ENCODE data around the gene SCARB1. TPM values are rescaled to one million over a fixed set of nuclear protein-coding genes. Genes with fewer than 3 reads are reported as not detected.

The SCARB1 gene
- total RNA-seq, 1 experiment from 2014 or later, result 31.3 TPM

DNA sequence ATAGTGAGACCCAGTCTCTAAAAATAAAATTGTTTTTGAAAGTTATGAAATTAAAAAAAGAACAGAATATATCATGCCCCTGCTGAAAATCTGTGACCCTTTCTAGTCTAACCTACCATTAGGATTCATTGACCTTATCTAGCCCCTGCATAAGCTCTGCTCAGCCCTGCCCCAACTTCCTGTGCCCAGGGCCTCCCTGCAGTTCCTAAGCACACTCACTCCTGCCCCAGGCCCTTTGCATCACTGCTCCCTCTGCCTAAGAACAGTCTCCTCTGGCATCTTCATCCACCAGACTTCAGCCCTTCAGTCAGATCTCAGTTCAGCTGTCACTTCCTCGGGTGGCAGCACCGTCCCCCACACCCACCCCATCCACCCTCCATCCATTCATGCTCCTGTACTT lies 55.4 kb downstream of the SCARB1 start:
- TF ChIP-seq, protein P1, sequence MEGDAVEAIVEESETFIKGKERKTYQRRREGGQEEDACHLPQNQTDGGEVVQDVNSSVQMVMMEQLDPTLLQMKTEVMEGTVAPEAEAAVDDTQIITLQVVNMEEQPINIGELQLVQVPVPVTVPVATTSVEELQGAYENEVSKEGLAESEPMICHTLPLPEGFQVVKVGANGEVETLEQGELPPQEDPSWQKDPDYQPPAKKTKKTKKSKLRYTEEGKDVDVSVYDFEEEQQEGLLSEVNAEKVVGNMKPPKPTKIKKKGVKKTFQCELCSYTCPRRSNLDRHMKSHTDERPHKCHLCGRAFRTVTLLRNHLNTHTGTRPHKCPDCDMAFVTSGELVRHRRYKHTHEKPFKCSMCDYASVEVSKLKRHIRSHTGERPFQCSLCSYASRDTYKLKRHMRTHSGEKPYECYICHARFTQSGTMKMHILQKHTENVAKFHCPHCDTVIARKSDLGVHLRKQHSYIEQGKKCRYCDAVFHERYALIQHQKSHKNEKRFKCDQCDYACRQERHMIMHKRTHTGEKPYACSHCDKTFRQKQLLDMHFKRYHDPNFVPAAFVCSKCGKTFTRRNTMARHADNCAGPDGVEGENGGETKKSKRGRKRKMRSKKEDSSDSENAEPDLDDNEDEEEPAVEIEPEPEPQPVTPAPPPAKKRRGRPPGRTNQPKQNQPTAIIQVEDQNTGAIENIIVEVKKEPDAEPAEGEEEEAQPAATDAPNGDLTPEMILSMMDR (conservative IDR thresholded peaks at IDR 0.05), result no peak

More for the DNA sequence above, 55.4 kb downstream of the SCARB1 start:
- no peak overlapping the region for H4K91ac ChIP-seq (ENCODE audit: insufficient read length, low read depth, low read length)
- no CpG with 5 or more reads among the region's 2 CpGs for WGBS (ENCODE audit: extremely low coverage, insufficient read length, low lambda C conversion rate)
- no peak overlapping the region for H4K8ac ChIP-seq (replicated peaks; ENCODE audit: insufficient read length, low read depth, low read length)
- no peaks in the 10 kb centered on the region for H3K27me3 ChIP-seq (ENCODE audit: insufficient read depth, low read length)
- H2AFZ ChIP-seq (ENCODE audit: low read length), result no peak overlapping the region
- peaks cover 23 to 40% (median 32%) of the 10 kb centered on the region in 3 experiments for H3K36me3 Mint-ChIP-seq (ENCODE audit: insufficient read depth in 1 of 3, low read depth in 3 of 3)
- H3K4me2 ChIP-seq (ENCODE audit: insufficient read depth, insufficient read length, low read length), result no peak overlapping the region
- no peak overlapping the region for H3K4ac ChIP-seq (ENCODE audit: low read depth, low read length)
- no peak for DNase-seq
- H2AK5ac ChIP-seq (ENCODE audit: insufficient read length, low read length), result no peak overlapping the region
- no peak overlapping the region for H3K9ac ChIP-seq (ENCODE audit: extremely low read depth, insufficient read length, low read length)
- H3K27me3 Mint-ChIP-seq (ENCODE audit: low read depth), result no peaks in the 10 kb centered on the region
- H2BK120ac ChIP-seq (ENCODE audit: low read depth, low read length, poor library complexity, severe bottlenecking), result no peak overlapping the region
- H2BK20ac ChIP-seq (ENCODE audit: low read depth, low read length, poor library complexity, severe bottlenecking), result no peak overlapping the region
- peaks cover 7 to 16% of the 10 kb centered on the region in 2 experiments for H3K4me1 Mint-ChIP-seq
- H2BK12ac ChIP-seq (ENCODE audit: insufficient read length, low read depth, low read length), result no peak overlapping the region
- no peaks in the 10 kb centered on the region for H3K4me1 ChIP-seq (ENCODE audit: insufficient read depth, low read length)
- no peak overlapping the region for H3K18ac ChIP-seq (ENCODE audit: insufficient read length, low read depth, low read length)
- H4K20me1 ChIP-seq (ENCODE audit: control insufficient read depth, insufficient read depth, insufficient read length), result no peaks in the 10 kb centered on the region
- H3K9me3 ChIP-seq (ENCODE audit: control insufficient read depth, low read depth, low read length), result no peaks in the 10 kb centered on the region
- no peak overlapping the region for H2BK5ac ChIP-seq (ENCODE audit: insufficient read length, low read length)
- H4K5ac ChIP-seq (ENCODE audit: insufficient read length, low read depth, low read length), result no peak overlapping the region
- no peak overlapping the region for H2BK15ac ChIP-seq (ENCODE audit: low read depth, low read length)
- H3K4me3 Mint-ChIP-seq, result no peak overlapping the region
- H3K14ac ChIP-seq (ENCODE audit: insufficient read depth, low read length), result no peak overlapping the region
- H3K79me2 ChIP-seq (ENCODE audit: insufficient read depth, low read length), result no peaks in the 10 kb centered on the region
- H3K27ac ChIP-seq (ENCODE audit: insufficient read length, low read depth, low read length), result no peak overlapping the region
- H3T11ph ChIP-seq (ENCODE audit: low read length), result no peak overlapping the region
- no peak overlapping the region for H3K56ac ChIP-seq (ENCODE audit: insufficient read length, low read depth, low read length)
- no peak overlapping the region for H3K23ac ChIP-seq (ENCODE audit: insufficient read length, low read depth, low read length)
- H3K79me1 ChIP-seq (ENCODE audit: insufficient read depth, low read depth, low read length, poor library complexity, severe bottlenecking), result no peaks in the 10 kb centered on the region
- H3K23me2 ChIP-seq (ENCODE audit: insufficient read length, low read depth, low read length, poor library complexity, severe bottlenecking), result no peaks in the 10 kb centered on the region
- no peaks in the 10 kb centered on the region for H3K9me3 Mint-ChIP-seq
- no peak overlapping the region; a peak in 1 of 7 replicates for H3K27ac Mint-ChIP-seq
